Measurements from ENCODE around the gene LIMS2.

DNA sequence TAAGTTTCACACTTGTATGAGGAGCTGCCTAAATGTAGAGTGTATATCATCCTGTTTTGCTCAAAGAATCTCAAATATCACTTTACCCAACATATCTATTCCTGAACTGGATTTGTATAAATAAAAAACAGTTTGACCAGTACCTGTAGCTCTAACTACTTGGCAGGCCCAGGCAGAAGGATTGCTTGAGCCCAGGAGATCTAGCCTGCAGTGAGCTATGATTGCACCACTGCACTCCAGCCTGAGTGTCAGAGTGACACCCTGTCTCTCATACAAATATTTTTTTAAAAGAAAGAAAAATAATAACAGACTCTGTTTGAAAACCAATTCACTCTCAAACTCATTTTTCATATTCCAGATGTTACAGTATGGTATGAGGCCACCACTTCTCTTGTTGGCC is 7.7 kb upstream of the LIMS2 start:
- no peak for TF ChIP-seq CTCF (conservative IDR thresholded peaks at IDR 0.05; ENCODE audit: low read length)
- no peak for TF ChIP-seq EZH2phosphoT487 (IDR thresholded peaks at IDR 0.05; ENCODE audit: borderline replicate concordance)

All from Loucy (cell line).